CD4-positive, alpha-beta T cell (primary cell): Measurements from ENCODE around the gene CDC42EP4. TPM values are rescaled to one million over a fixed set of nuclear protein-coding genes. Genes with fewer than 3 reads are reported as not detected.

Source experiments
- ATAC-seq: fragments of 200-7000 bp; cut with Tn5 transposase; one replicate; pipeline ENCODE4 v1.10.0; 2022; ENCODE audit warnings: mild to moderate bottlenecking; ENCODE audit not compliant: poor library complexity
- CTCF ChIA-PET: fragments of 350-600 bp; sonication (Branson Sonifier 250); formaldehyde crosslinking; loops from one replicate; lab custom pipeline; 2021; ENCODE audit warnings: antibody characterized with exemption, inconsistent platforms; lab: Charles Lee
- POLR2A ChIA-PET: fragments of 350-600 bp; sonication (Branson Sonifier 250); formaldehyde crosslinking; loops from one replicate; lab custom pipeline; 2021; ENCODE audit warnings: antibody characterized with exemption, inconsistent platforms; lab: Charles Lee
- DNase-seq, 14 experiments: peaks; one replicate each; pipeline ENCODE4 v3.0.0-alpha.2; 2013 to 2020; ENCODE audit warnings: mixed read lengths in 2 of 14
- H3K27ac ChIP-seq, 2 donors: one replicate each; pipeline versions ENCODE4 v1.5.1 to v1.7.0; 2013; ENCODE audit warnings: low read length in 2 of 2, low read depth in 1 of 2, mild to moderate bottlenecking in 1 of 2
- H3K27me3 ChIP-seq, 2 experiments: 1 replicate in 1 of 2; 2 replicates in 1 of 2; pipeline versions ENCODE4 v1.6.1 to v1.7.0; 2013; ENCODE audit warnings: low read length in 2 of 2, control low read depth in 1 of 2, mild to moderate bottlenecking in 1 of 2, moderate library complexity in 1 of 2; ENCODE audit not compliant: insufficient read depth in 2 of 2, control insufficient read depth in 1 of 2
- H3K36me3 ChIP-seq: one replicate; pipeline ENCODE4 v1.6.1; 2013; ENCODE audit warnings: low read length, control low read depth; ENCODE audit not compliant: insufficient read depth
- H3K4me1 ChIP-seq: one replicate; pipeline ENCODE4 v1.6.1; 2013; ENCODE audit warnings: low read length, control low read depth; ENCODE audit not compliant: insufficient read depth
- H3K4me3 ChIP-seq: one replicate; pipeline ENCODE4 v1.5.1; 2013; ENCODE audit warnings: mild to moderate bottlenecking, low read length, moderate library complexity
- H3K9me3 ChIP-seq, 2 experiments: 1 replicate in 1 of 2; 2 replicates in 1 of 2; pipeline versions ENCODE4 v1.6.1 to v1.7.0; 2013; ENCODE audit warnings: low read length in 2 of 2, mild to moderate bottlenecking in 2 of 2, control low read depth in 1 of 2, moderate library complexity in 1 of 2; ENCODE audit not compliant: control insufficient read depth in 1 of 2, insufficient read depth in 1 of 2
- H3K27ac Mint-ChIP-seq: one replicate; pipeline ENCODE4 v1.8.0; 2020; ENCODE audit warnings: mixed read lengths
- H3K27me3 Mint-ChIP-seq: one replicate; pipeline ENCODE4 v1.8.0; 2021; ENCODE audit warnings: mixed read lengths
- H3K36me3 Mint-ChIP-seq: one replicate; pipeline ENCODE4 v1.8.0; 2021; ENCODE audit warnings: low read depth, mixed read lengths
- H3K4me1 Mint-ChIP-seq: one replicate; pipeline ENCODE4 v1.8.0; 2021; ENCODE audit warnings: low read depth, mixed read lengths
- H3K4me3 Mint-ChIP-seq: one replicate; pipeline ENCODE4 v1.8.0; 2020; ENCODE audit warnings: mild to moderate bottlenecking, mixed read lengths
- H3K9me3 Mint-ChIP-seq: one replicate; pipeline ENCODE4 v1.8.0; 2020; ENCODE audit warnings: mixed read lengths
- CTCF ChIP-seq: fragments of 200-600 bp; IDR thresholded peaks from one replicate; pipeline ENCODE4 v1.8.0; 2022; ENCODE audit warnings: antibody characterized with exemption, mild to moderate bottlenecking
- intact Hi-C, 2 experiments: fragments of 100-400 bp; cut with DNase I in 1 of 2; cut with micrococcal nuclease in 1 of 2; formaldehyde crosslinking; loops; one replicate each; pipeline versions ENCODE4 v1.15.1 to v1.9.0; 2023 to 2025; cut with DNase I, micrococcal nuclease
- total RNA-seq, 174 experiments: library from RNA in 2 of 174; stranded (reverse) in 2 of 174; gene quantifications; one replicate each; pipeline ENCODE4 v1.2.3 and lab custom pipeline; 2021 to 2026

The CDC42EP4 gene
- total RNA-seq, 2 experiments from 2014 or later: 2.9 to 3.5 TPM

DNA sequence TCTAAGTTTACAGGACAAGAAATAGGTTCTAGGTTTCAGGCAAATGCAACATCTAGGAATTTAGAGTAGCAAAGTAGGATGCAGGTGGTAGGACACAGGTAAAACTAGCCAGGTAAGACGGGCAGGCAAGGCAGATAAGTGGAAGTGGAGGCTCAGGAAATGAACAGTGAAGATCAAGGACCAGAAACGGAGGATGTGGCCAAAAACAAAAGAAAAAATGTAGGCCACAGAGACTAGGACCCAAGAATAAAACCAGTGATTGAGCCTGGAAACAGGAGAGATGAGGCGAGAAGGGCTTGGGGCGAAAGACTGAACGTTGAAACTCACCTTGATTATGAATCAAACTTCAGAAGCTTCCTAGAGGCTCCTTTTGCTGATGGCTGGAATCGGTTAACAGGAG, 74.1 kb downstream of the CDC42EP4 start:
- H3K4me1 ChIP-seq: peaks cover 31% of the 10 kb centered on the region
- H3K4me3 ChIP-seq: no peak overlapping the region
- intact Hi-C loops: no loop called here
- peak overlapping the region; percentile 61 for H3K27ac Mint-ChIP-seq
- TF ChIP-seq CTCF: no peak
- H3K9me3 Mint-ChIP-seq: no peaks in the 10 kb centered on the region
- no peaks in the 10 kb centered on the region for H3K27me3 Mint-ChIP-seq
- no peak overlapping the region for H3K27ac ChIP-seq
- H3K27me3 ChIP-seq: no peaks in the 10 kb centered on the region
- H3K36me3 ChIP-seq: peaks cover 24% of the 10 kb centered on the region
- H3K4me3 Mint-ChIP-seq: peak overlapping the region; percentile 22
- DNase-seq: peak in 2 of 14 experiments; percentile 17 to 41
- no peak for ATAC-seq
- ChIA-PET POLR2A (no interaction called here), CTCF (interaction anchor here (1.0 to 1.1 kb wide), 2 partner anchors 46 to 132 kb away, joined by 3 to 4 read pairs; no protein-coding TSS in a partner anchor)
- no peaks in the 10 kb centered on the region for H3K9me3 ChIP-seq
- peaks cover 46% of the 10 kb centered on the region for H3K36me3 Mint-ChIP-seq
- peaks cover 61% of the 10 kb centered on the region for H3K4me1 Mint-ChIP-seq

DNA sequence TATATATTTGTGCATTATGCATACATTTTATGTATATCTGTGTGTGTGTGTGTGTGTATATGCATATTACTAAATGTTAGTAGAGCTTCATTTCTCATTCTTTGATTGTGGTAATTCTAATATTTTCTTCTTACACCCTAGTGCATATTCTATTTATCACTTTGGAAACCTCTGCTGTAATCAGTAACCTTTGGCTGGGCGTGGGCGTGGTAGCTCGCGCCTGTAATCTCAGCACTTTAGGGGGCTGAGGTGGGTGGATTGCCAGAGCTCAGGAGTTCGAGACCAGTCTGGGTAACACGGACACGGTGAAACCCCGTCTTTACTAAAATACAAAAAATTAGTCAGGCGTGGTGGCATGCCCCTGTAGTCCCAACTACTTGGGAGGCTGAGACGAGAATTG, 77.1 kb downstream of the CDC42EP4 start:
- Histone ChIP-seq H3K27ac (no peak overlapping the region), H3K36me3 (peaks cover 17% of the 10 kb centered on the region), H3K27me3 (no peaks in the 10 kb centered on the region), H3K4me1 (peaks cover 50% of the 10 kb centered on the region), H3K4me3 (no peak overlapping the region), H3K9me3 (no peaks in the 10 kb centered on the region)
- H3K27ac Mint-ChIP-seq: no peak overlapping the region
- DNase-seq: no peak
- CTCF ChIA-PET: interaction anchor here (0.8 kb wide), 1 partner anchor 14 kb away, joined by 4 read pairs; no protein-coding TSS in a partner anchor
- intact Hi-C loops: loop anchor here in 1 of 2 experiments (5.0 kb wide), 2 partner anchors 78 to 968 kb away; partner anchors contain the start of genes CDC42EP4 and RPL38
- H3K36me3 Mint-ChIP-seq: peaks cover 37% of the 10 kb centered on the region
- H3K9me3 Mint-ChIP-seq: no peaks in the 10 kb centered on the region
- H3K27me3 Mint-ChIP-seq: no peaks in the 10 kb centered on the region
- peaks cover 73% of the 10 kb centered on the region for H3K4me1 Mint-ChIP-seq
- no peak for ATAC-seq
- POLR2A ChIA-PET: no interaction called here
- peak overlapping the region; percentile 62 for H3K4me3 Mint-ChIP-seq
- no peak for TF ChIP-seq CTCF

Other genes starting within 250 kb of the CDC42EP4 start
- 10 to 100 TPM in 1 of 2 experiments, 1 to 10 TPM in 1; 9.7 to 12.2 TPM for gene SLC39A11, start 219.3 kb downstream of the CDC42EP4 start, total RNA-seq
- not detected for gene SSTR2, start 147.0 kb downstream of the CDC42EP4 start, total RNA-seq
- gene COG1, start 118.9 kb downstream of the CDC42EP4 start, total RNA-seq: 10 to 100 TPM; 83.0 to 86.2 TPM
- gene CPSF4L, start 50.1 kb downstream of the CDC42EP4 start, total RNA-seq: not detected